Left forelimb (tissue), 1 donor: ENCODE results near the gene INSIG1.
A peak's percentile ranks its signal among the peaks of the same experiment; 100 is the strongest.

Experiments used
- DNase-seq: peaks from one replicate; pipeline ENCODE4 v3.0.0-alpha.2; 2018; ENCODE audit warnings: low spot score

Gene INSIG1

GRCh38 chr7:155297517-155298287 lies at the start of gene INSIG1:
Gene INSIG1, plus strand, starts transcription at chr7:155297878. Its CDS starts 408 bp downstream, at chr7:155298286.
- peak; percentile 96 for DNase-seq

DNA sequence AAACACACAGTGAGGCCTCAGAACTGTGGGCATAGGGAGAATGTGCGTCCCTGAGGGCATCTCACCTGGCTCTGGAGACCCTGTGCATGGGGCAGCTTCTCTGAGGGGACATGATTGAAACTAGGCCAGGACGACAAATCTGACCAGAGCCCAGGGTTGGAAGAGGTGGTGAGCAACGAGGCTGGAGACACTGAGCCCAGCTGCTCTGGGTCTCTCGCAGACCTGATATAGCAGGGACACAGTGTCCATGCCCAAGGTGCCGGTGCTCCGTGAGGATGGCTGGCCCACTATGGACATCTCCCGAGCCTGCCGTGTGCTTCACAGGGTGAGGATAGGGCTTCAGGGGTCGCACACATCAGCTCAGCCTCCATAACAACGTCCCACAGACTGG lies 49.3 kb upstream of the INSIG1 start:
- no peak for DNase-seq

- DNase-seq, result no peak
These were observed 45.8 kb upstream of the INSIG1 start for GRCh38 chr7:155251831-155252230.

- DNase-seq, result no peak
These were observed 45.2 kb upstream of the INSIG1 start for GRCh38 chr7:155252444-155252887.

- DNase-seq, result no peak
These were observed 44.7 kb upstream of the INSIG1 start for GRCh38 chr7:155252892-155253501.

DNA sequence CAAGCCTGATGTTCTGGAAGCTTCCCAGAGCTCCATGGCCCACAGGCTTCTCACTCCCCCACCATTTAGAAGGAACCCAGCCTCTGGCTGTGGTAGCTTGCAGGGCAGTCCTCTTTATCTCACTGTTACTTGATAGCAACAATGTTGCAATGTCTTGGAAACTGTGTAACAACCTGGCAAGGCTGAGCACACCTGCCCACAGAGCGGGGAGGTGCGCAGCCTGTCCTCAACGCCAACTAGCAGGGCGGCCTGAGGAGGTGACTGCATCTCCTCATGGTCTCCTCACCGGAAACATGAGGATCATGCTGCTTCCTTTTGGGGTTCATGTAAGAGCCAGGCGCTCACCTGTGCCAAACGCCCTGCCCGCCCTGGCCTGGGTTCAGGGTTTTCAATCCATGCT lies 43.7 kb upstream of the INSIG1 start:
- no peak for DNase-seq

DNA sequence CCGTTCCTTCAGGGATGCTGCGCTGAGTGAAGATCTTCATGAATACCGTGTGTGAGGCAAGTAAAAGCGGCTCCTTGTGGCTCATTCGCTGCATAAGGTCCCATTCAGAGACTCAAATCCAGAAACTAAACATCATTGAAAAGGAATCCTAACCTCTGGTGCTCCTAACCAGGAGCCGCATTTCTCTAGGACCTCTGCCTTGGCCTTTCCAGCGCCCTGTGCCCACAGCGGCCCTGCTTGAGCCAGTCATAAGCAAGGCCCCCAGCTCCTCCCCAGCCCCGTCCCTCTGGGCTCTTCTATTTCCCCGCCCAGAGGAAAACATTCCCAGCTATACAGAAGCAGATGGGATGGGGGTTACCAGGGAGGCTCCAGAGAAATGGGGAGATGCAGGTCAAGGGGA lies 42.6 kb upstream of the INSIG1 start:
- DNase-seq, result no peak

- DNase-seq, result no peak
These were observed 42.1 kb upstream of the INSIG1 start for GRCh38 chr7:155255621-155256020.

DNA sequence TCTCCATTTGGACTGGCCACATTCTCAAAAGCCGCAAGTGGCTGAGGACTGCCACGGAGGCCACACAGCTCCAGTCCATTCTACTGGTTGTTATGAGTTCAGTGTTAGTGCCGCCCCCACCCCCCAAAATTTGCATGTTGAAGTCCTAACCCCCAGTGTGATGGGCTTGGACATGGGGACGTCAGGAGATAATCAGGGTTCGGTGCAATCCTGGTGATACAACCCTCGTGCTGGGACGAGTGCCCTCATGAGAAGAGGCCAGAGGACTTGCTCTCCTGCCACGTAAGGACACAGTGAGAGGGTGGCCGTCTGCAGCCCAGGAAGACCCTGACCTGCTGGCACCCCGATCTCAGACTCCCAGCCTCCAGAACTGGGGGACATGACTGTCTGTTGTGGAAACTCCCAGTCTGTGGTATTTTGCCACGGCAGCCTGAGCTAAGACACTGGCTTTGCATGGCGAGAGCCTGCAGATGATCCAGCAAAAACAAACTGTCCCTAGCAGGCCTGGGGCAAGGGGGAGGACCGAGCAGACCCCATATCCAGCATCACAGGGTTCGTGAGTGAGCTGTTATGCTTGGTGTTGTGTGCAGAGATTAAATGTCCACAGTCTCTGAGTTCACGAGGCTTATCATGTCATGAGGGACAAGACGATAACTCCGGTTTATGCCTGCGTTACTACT lies 41.5 kb upstream of the INSIG1 start:
- no peak for DNase-seq

- no peak for DNase-seq
These were observed 40.8 kb upstream of the INSIG1 start for GRCh38 chr7:155256761-155257481.

GRCh38 chr7:155257482-155258225 lies 40.0 kb upstream of the INSIG1 start:
- peak; percentile 73 for DNase-seq

DNA sequence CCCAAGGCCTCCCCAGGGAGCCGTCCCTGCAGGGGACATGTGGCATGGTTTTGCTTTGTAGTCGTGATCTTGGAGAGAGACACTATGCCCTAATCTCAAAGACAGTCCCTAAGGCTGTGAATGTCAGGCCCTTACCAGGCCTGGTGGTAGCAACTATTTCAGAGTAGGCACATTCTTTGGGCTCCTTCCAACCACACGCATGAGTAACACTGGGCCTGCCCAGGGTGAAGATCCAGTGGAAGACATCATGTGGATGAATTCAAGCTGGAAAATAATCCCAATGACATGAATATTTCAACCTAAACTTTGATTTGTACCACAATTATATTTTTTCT lies 39.5 kb upstream of the INSIG1 start:
- no peak for DNase-seq

- DNase-seq, result no peak
These were observed 37.7 kb upstream of the INSIG1 start for GRCh38 chr7:155259866-155260497.

- DNase-seq, result no peak
These were observed 37.2 kb upstream of the INSIG1 start for GRCh38 chr7:155260498-155260872.

DNA sequence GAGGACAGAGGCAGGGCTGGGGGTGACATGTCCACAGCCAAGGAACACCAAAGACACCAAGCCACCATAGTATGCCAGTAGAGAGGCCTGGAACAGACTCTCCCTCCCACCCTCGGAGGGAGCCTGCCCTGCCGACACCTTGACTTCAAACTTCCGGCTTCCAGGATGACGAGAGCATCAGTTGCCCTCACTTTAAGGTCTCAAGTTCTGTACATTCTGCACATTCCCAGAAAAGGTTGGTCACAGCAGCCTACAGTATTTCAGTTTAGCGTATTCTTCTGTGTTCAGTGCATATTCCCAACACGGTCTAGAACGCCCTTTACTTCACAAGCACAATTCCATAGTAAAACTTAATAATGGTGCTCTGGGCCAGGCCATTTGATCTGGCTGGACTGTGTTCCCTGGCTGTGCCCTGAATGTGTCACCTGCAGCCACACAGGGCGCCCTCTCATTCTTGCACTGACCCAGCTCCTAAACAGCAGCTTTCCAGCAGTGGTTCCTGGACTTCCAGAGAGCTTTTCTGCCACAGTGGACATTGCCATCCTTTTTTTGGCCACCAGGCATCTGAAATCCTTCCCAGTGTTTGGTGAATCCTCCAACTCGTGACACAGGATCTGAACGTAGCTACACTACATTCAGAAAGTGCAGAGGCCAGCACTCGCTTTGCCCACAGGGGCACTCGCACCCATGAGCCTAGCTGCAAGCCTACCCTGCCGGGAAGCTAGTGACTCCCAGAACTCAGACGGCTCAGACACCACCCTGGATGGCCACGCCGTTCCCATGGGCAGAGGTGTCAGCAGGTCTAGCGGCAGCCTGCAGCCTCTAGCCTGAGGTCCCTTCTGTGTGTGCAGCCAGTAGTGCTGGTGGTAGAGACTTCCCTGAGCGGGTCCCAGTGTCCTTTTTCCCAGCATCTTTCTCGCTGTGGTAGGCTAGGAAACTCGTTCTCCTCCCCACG lies 36.4 kb upstream of the INSIG1 start:
- no peak for DNase-seq

- no peak for DNase-seq
These were observed 35.6 kb upstream of the INSIG1 start for GRCh38 chr7:155262031-155262430.

DNA sequence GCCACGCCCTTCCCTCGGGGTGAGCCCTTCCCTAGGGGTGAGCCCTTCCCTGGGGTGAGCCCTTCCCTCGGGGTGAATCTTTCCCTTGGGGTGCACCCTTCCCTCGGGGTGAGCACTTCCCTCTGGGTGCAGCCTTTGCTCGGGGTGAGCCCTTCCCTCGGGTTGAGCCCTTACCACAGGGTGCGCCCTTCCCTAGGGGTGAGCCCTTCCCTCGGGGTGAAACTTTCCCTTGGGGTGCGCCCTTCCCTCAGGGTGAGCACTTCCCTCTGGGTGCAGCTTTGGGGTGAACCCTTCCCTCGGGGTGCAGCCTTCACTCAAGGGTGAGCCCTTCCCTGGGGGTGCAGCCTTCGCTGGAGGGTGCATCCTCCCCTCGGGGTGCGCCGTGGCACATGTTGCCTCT lies 34.6 kb upstream of the INSIG1 start:
- DNase-seq, result no peak

DNA sequence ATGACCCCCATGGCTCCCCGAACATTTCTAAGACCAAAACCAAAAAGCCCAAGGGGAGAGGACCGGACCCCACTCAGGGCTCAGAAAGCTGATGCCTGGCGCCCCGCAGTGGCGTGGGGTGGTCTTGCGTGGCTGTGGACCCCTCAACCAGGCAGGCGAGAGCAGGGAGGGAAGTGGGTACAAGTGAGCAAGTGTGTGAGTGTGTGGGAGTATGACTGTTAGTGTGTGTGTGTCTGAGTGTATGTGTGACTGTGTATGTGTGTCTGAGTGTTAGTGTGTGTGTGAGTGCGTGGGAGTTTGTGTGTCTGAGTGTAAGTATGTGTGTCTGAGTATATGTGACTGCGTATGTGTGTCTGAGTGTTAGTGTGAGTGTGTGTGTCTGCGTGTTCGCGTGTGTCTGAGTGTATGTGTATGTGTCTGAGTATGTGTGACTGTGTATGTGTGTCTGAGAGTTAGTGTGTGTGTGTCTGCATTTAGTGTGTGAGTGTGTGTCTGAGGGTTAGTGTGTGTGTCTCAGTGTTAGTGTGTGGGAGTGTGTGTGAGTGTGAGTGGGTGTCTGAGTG lies 34.0 kb upstream of the INSIG1 start:
- DNase-seq, result no peak

DNA sequence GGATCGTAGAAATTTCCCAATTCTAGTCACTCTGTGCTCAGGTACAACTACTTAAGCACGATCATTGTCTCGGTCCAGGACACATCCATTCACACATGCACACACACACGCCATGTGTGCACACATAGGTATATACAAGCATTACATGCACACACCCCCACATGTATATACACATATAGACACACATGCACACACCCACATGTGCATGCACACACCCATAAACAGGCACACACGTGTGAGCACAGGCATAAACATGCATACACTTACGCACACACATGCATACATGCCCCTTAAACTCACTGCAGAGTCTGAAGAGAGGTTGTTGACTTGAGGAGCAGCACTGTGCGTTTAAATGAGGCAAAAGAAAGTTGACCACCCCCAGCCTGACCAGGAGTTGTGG lies 32.5 kb upstream of the INSIG1 start:
- DNase-seq, result no peak

DNA sequence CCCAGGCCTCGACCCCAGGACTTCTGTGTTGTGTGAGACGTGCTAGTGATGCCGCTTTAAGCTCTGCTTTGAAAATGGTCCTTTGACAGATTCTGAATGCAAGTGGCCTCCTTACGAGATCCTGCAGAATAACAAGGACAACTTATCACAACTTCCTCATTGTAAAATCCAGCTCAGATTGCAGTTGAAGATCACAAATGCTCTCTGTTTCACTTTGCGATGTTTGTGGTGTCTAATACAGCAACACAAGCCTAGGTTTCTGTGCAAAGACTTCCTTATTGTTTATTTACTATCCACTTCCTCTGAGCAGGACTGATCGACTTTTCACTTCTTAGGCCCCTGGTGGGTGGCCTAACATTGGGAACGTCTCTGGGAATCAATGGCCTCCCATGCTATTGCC lies 31.7 kb upstream of the INSIG1 start:
- DNase-seq, result no peak
